Astrocyte (in vitro differentiated cells and primary cell): Measurements from ENCODE around the gene HOXB6. TPM values are rescaled to one million over a fixed set of nuclear protein-coding genes. Genes with fewer than 3 reads are reported as not detected.

Experiments used
- DNase-seq: peaks from one replicate; pipeline ENCODE4 v3.0.0-alpha.2; 2010; ENCODE audit warnings: low read depth
- FAIRE-seq: peaks from 2 replicates; lab custom pipeline; 2011; peaks lifted over from hg19 to GRCh38; lab: Jason Lieb, UNC
- H2AFZ ChIP-seq: 2 replicates; pipeline ENCODE4 v1.6.0; 2012; ENCODE audit warnings: low read depth, low read length, inconsistent platforms
- H3K27ac ChIP-seq: 2 replicates; pipeline ENCODE4 v1.5.1; 2011; ENCODE audit warnings: low read depth, low read length, inconsistent platforms
- H3K27me3 ChIP-seq: 2 replicates; pipeline ENCODE4 v1.6.0; 2011; ENCODE audit warnings: low read length, inconsistent platforms; ENCODE audit not compliant: insufficient read depth
- H3K36me3 ChIP-seq: 2 replicates; pipeline ENCODE4 v1.5.1; 2011; ENCODE audit warnings: low read length, inconsistent platforms; ENCODE audit not compliant: insufficient read depth
- H3K4me1 ChIP-seq: 2 replicates; pipeline ENCODE4 v1.5.1; 2011; ENCODE audit warnings: low read length, inconsistent platforms; ENCODE audit not compliant: insufficient read depth
- H3K4me2 ChIP-seq: 2 replicates; pipeline ENCODE4 v1.6.0; 2012; ENCODE audit warnings: low read length, inconsistent platforms
- H3K4me3 ChIP-seq: 2 replicates; pipeline ENCODE4 v1.5.1; 2011; ENCODE audit warnings: low read depth, mild to moderate bottlenecking, low read length, inconsistent platforms; ENCODE audit not compliant: insufficient read depth
- H3K79me2 ChIP-seq: 2 replicates; pipeline ENCODE4 v1.6.0; 2012; ENCODE audit warnings: mild to moderate bottlenecking, low read length, inconsistent platforms; ENCODE audit not compliant: insufficient read depth
- H3K9ac ChIP-seq: 2 replicates; pipeline ENCODE4 v1.6.0; 2012; ENCODE audit warnings: mild to moderate bottlenecking, low read length, inconsistent platforms
- H3K9me3 ChIP-seq: 2 replicates; pipeline ENCODE4 v1.5.1; 2012; ENCODE audit warnings: low read depth, mild to moderate bottlenecking, low read length, inconsistent platforms; ENCODE audit not compliant: insufficient read depth
- H4K20me1 ChIP-seq: 2 replicates; pipeline ENCODE4 v1.6.0; 2012; ENCODE audit warnings: low read length, inconsistent platforms; ENCODE audit not compliant: insufficient read depth
- H3K27ac Mint-ChIP-seq: one replicate; pipeline ENCODE4 v1.8.0; 2021; ENCODE audit warnings: mild to moderate bottlenecking, mixed read lengths; ENCODE audit not compliant: unreplicated experiment
- H3K27me3 Mint-ChIP-seq: one replicate; pipeline ENCODE4 v1.8.0; 2021; ENCODE audit warnings: low read depth, mixed read lengths; ENCODE audit not compliant: unreplicated experiment
- H3K36me3 Mint-ChIP-seq: one replicate; pipeline ENCODE4 v1.8.0; 2021; ENCODE audit warnings: low read depth, mixed read lengths; ENCODE audit not compliant: unreplicated experiment
- H3K4me1 Mint-ChIP-seq: one replicate; pipeline ENCODE4 v1.8.0; 2021; ENCODE audit warnings: low read depth, mixed read lengths; ENCODE audit not compliant: unreplicated experiment
- H3K4me3 Mint-ChIP-seq: one replicate; pipeline ENCODE4 v1.8.0; 2021; ENCODE audit warnings: mild to moderate bottlenecking, moderate library complexity, mixed read lengths; ENCODE audit not compliant: unreplicated experiment
- H3K9me3 Mint-ChIP-seq: one replicate; pipeline ENCODE4 v1.8.0; 2021; ENCODE audit warnings: mild to moderate bottlenecking, mixed read lengths; ENCODE audit not compliant: unreplicated experiment
- EZH2 ChIP-seq: IDR thresholded peaks from 2 replicates; pipeline ENCODE4 v1.6.1; 2012; ENCODE audit warnings: mild to moderate bottlenecking, low read length, inconsistent platforms; ENCODE audit not compliant: insufficient read depth
- total RNA-seq: library from RNA; stranded (reverse); gene quantifications from 2 replicates; pipeline ENCODE4 v1.2.1, GENCODE V29; 2021
- TF ChIP-seq, protein P1 (sequence below): IDR thresholded peaks from 2 replicates; pipeline ENCODE4 v1.5.1; 2011; ENCODE audit warnings: low read depth, mild to moderate bottlenecking, inconsistent platforms, low read length, moderate library complexity; ENCODE audit not compliant: insufficient read depth

Gene HOXB6
- total RNA-seq, 1 donor from 2014 or later: not detected

DNA sequence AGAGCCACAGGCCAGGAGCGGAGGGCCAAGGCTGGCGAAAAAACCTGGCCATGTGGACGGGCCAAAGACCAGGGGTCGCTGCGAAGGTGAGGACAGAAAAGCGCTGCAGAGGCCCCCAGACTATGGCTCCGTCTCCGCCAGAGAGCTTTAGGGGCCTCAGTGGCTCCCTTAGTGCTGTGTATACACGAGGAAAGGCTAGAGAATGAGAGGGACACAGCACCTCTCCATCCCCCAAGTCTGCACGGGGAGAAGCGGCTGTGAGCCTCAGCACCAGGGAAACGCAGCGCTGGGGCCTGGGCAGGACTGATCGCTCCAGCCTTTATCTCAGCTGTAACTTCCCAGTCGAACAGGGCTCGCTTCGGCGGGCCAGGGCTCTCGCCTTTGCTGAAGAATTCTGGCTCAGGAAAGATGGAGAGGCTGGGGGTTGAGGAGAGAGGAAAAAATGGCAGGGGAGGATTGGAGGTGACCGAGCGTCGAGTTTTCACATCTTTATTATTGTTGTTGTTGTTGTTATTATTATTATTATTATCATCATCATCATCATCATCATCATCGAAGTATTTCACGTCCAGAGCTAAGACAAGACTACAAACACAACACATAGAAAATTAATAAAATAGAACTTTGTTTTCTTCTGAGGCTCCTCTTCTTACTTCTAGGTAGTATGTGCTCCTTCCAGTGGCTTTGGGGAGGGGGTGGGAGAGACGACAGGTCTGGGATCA lies 9.3 kb downstream of the HOXB6 start:
- TF ChIP-seq, protein P1, sequence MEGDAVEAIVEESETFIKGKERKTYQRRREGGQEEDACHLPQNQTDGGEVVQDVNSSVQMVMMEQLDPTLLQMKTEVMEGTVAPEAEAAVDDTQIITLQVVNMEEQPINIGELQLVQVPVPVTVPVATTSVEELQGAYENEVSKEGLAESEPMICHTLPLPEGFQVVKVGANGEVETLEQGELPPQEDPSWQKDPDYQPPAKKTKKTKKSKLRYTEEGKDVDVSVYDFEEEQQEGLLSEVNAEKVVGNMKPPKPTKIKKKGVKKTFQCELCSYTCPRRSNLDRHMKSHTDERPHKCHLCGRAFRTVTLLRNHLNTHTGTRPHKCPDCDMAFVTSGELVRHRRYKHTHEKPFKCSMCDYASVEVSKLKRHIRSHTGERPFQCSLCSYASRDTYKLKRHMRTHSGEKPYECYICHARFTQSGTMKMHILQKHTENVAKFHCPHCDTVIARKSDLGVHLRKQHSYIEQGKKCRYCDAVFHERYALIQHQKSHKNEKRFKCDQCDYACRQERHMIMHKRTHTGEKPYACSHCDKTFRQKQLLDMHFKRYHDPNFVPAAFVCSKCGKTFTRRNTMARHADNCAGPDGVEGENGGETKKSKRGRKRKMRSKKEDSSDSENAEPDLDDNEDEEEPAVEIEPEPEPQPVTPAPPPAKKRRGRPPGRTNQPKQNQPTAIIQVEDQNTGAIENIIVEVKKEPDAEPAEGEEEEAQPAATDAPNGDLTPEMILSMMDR: no peak
- no peak for TF ChIP-seq EZH2
- no peak overlapping the region for H3K27ac Mint-ChIP-seq
- peaks cover 78% of the 10 kb centered on the region for H3K27me3 ChIP-seq
- H4K20me1 ChIP-seq: peaks cover 13% of the 10 kb centered on the region
- no peaks in the 10 kb centered on the region for H3K4me1 Mint-ChIP-seq
- peaks cover 91% of the 10 kb centered on the region for H3K27me3 Mint-ChIP-seq
- H3K4me3 Mint-ChIP-seq: no peak overlapping the region
- no peak overlapping the region for H3K4me3 ChIP-seq
- no peak overlapping the region for H3K27ac ChIP-seq
- no peaks in the 10 kb centered on the region for H3K36me3 Mint-ChIP-seq
- H3K36me3 ChIP-seq: no peaks in the 10 kb centered on the region
- H3K9me3 ChIP-seq: no peaks in the 10 kb centered on the region
- DNase-seq (no peak), FAIRE-seq (no peak)
- peak overlapping the region; percentile 92 for H3K4me2 ChIP-seq
- no peak overlapping the region for H2AFZ ChIP-seq
- H3K9me3 Mint-ChIP-seq: peaks cover 41% of the 10 kb centered on the region
- H3K9ac ChIP-seq: peak overlapping the region; percentile 59
- H3K4me1 ChIP-seq: peaks cover 18% of the 10 kb centered on the region
- peaks cover 20% of the 10 kb centered on the region for H3K79me2 ChIP-seq

DNA sequence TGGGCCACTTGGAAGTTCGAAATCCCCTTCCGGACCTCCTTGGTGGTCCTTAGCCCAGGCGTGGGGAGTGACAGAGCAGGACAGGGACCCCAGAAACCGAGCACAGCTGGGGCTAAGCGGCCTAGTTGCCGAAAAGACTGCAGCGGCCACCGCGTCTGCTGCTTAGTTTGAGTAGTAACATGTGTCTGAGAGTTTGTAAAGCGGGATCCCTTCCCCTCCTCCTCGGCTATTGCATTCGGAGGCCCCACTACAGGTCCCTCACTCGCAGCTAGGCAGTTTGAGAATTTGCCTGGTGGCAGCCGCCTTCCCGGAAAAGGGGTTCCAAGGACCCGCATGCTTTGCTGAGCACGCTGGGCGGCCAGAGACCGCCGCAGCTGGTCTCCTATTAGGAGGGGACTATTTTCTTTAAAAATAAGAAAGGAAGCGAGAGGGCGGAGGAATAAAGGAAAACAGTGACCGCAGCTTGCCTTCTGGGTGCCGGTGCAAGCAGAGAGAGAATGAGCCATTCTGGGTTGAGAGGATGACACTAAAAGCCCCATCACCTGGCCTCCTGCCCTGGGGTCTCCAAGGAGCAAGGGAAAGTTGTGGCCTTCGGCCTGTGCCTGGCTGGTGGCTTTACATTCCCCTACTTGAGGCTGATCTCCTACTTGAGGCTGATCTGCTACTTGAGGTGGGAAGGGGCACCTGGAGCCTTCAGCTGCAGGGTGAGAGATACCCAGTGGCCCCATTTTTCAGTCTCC lies 10.1 kb downstream of the HOXB6 start:
- Mint-ChIP-seq H3K27ac (no peak overlapping the region), H3K4me1 (no peaks in the 10 kb centered on the region), H3K27me3 (peaks cover 91% of the 10 kb centered on the region), H3K4me3 (no peak overlapping the region), H3K9me3 (peaks cover 39% of the 10 kb centered on the region), H3K36me3 (no peaks in the 10 kb centered on the region)
- no peaks in the 10 kb centered on the region for H3K9me3 ChIP-seq
- no peak for FAIRE-seq
- H3K4me3 ChIP-seq: no peak overlapping the region
- H3K36me3 ChIP-seq: no peaks in the 10 kb centered on the region
- TF ChIP-seq EZH2: peak; percentile 59
- TF ChIP-seq, protein P1: no peak
- H3K27ac ChIP-seq: peak overlapping the region; percentile 31
- DNase-seq: no peak
- H2AFZ ChIP-seq: peak overlapping the region; percentile 37
- H3K79me2 ChIP-seq: peaks cover 20% of the 10 kb centered on the region
- peaks cover 18% of the 10 kb centered on the region for H3K4me1 ChIP-seq
- H3K27me3 ChIP-seq: peaks cover 78% of the 10 kb centered on the region
- peak overlapping the region; percentile 43 for H3K9ac ChIP-seq
- peaks cover 11% of the 10 kb centered on the region for H4K20me1 ChIP-seq
- H3K4me2 ChIP-seq: peak overlapping the region; percentile 92
